Stomach smooth muscle (tissue), 2 donors: ENCODE data around the gene JPH3.

Experiments used
- H3K27ac ChIP-seq: one replicate; pipeline ENCODE4 v1.7.0; 2013; ENCODE audit warnings: mild to moderate bottlenecking, low read length, inconsistent platforms
- H3K27me3 ChIP-seq, 2 donors: one replicate each; pipeline ENCODE4 v1.7.0; 2013; ENCODE audit warnings: low read length in 2 of 2; ENCODE audit not compliant: insufficient read depth in 2 of 2, control insufficient read depth in 1 of 2
- H3K36me3 ChIP-seq, 2 donors: one replicate each; pipeline ENCODE4 v1.7.0; 2013; ENCODE audit warnings: low read length in 2 of 2; ENCODE audit not compliant: control insufficient read depth in 2 of 2, insufficient read depth in 2 of 2
- H3K4me1 ChIP-seq: one replicate; pipeline ENCODE4 v1.7.0; 2013; ENCODE audit warnings: low read length; ENCODE audit not compliant: control insufficient read depth, insufficient read depth
- H3K4me3 ChIP-seq, 2 donors: one replicate each; pipeline ENCODE4 v1.7.0; 2013; ENCODE audit warnings: low read length in 2 of 2
- H3K9ac ChIP-seq, 2 donors: one replicate each; pipeline ENCODE4 v1.7.0; 2013; ENCODE audit warnings: low read length in 2 of 2, mild to moderate bottlenecking in 1 of 2
- H3K9me3 ChIP-seq, 2 donors: one replicate each; pipeline ENCODE4 v1.7.0; 2013; ENCODE audit warnings: low read length in 2 of 2; ENCODE audit not compliant: control insufficient read depth in 2 of 2
- donor health status: healthy.
- donor health status: Pancreatic carcinoma.

The JPH3 gene

GRCh38 chr16:87654826-87655225, 52.5 kb downstream of the JPH3 start:
- Histone ChIP-seq H3K9me3 (peaks cover 0 to 8% of the 10 kb centered on the region in 2 donors), H3K27ac (no peak overlapping the region), H3K9ac (no peak overlapping the region), H3K36me3 (no peaks in the 10 kb centered on the region), H3K27me3 (peaks cover 0 to 6% of the 10 kb centered on the region in 2 donors), H3K4me3 (no peak overlapping the region), H3K4me1 (no peaks in the 10 kb centered on the region)

- no peak overlapping the region for H3K9ac ChIP-seq
- H3K27ac ChIP-seq: no peak overlapping the region
- peaks cover 6 to 10% of the 10 kb centered on the region in 2 donors for H3K27me3 ChIP-seq
- H3K4me3 ChIP-seq: no peak overlapping the region
- H3K4me1 ChIP-seq: no peaks in the 10 kb centered on the region
- no peaks in the 10 kb centered on the region for H3K36me3 ChIP-seq
- peaks cover 0 to 8% of the 10 kb centered on the region in 2 donors for H3K9me3 ChIP-seq
Observed at GRCh38 chr16:87656328-87656727, 54.0 kb downstream of the JPH3 start.

GRCh38 chr16:87657621-87658192, 55.4 kb downstream of the JPH3 start:
- Histone ChIP-seq H3K9me3 (peaks cover 0 to 8% of the 10 kb centered on the region in 2 donors), H3K27me3 (peaks cover 6 to 16% of the 10 kb centered on the region in 2 donors), H3K9ac (no peak overlapping the region), H3K4me1 (no peaks in the 10 kb centered on the region), H3K36me3 (no peaks in the 10 kb centered on the region), H3K4me3 (no peak overlapping the region), H3K27ac (no peak overlapping the region)

- Histone ChIP-seq H3K9me3 (peaks cover 0 to 8% of the 10 kb centered on the region in 2 donors), H3K4me3 (no peak overlapping the region), H3K9ac (no peak overlapping the region), H3K36me3 (no peaks in the 10 kb centered on the region), H3K4me1 (no peaks in the 10 kb centered on the region), H3K27me3 (peaks cover 6 to 16% of the 10 kb centered on the region in 2 donors), H3K27ac (no peak overlapping the region)
Observed at GRCh38 chr16:87658564-87659225, 56.4 kb downstream of the JPH3 start.

- H3K27me3 ChIP-seq: peaks cover 6 to 18% of the 10 kb centered on the region in 2 donors
- no peaks in the 10 kb centered on the region for H3K4me1 ChIP-seq
- no peaks in the 10 kb centered on the region for H3K36me3 ChIP-seq
- peaks cover 0 to 8% of the 10 kb centered on the region in 2 donors for H3K9me3 ChIP-seq
- no peak overlapping the region for H3K9ac ChIP-seq
- no peak overlapping the region for H3K27ac ChIP-seq
- no peak overlapping the region for H3K4me3 ChIP-seq
Observed at GRCh38 chr16:87661561-87661960, 59.3 kb downstream of the JPH3 start.

GRCh38 chr16:87662254-87663204, 60.2 kb downstream of the JPH3 start:
- Histone ChIP-seq H3K4me3 (no peak overlapping the region), H3K4me1 (no peaks in the 10 kb centered on the region), H3K36me3 (no peaks in the 10 kb centered on the region), H3K27me3 (peaks cover 8 to 18% of the 10 kb centered on the region in 2 donors), H3K9me3 (peaks cover 0 to 7% of the 10 kb centered on the region in 2 donors), H3K9ac (no peak overlapping the region), H3K27ac (no peak overlapping the region)

- no peaks in the 10 kb centered on the region for H3K9me3 ChIP-seq
- H3K36me3 ChIP-seq: no peaks in the 10 kb centered on the region
- H3K4me3 ChIP-seq: no peak overlapping the region
- no peaks in the 10 kb centered on the region for H3K4me1 ChIP-seq
- no peak overlapping the region for H3K9ac ChIP-seq
- no peak overlapping the region for H3K27ac ChIP-seq
- peaks cover 6 to 18% of the 10 kb centered on the region in 2 donors for H3K27me3 ChIP-seq
Observed at GRCh38 chr16:87664792-87665191, 62.5 kb downstream of the JPH3 start.

GRCh38 chr16:87665193-87665592, 62.9 kb downstream of the JPH3 start:
- H3K4me1 ChIP-seq: no peaks in the 10 kb centered on the region
- H3K9ac ChIP-seq: no peak overlapping the region
- peaks cover 6 to 18% of the 10 kb centered on the region in 2 donors for H3K27me3 ChIP-seq
- no peak overlapping the region for H3K27ac ChIP-seq
- H3K9me3 ChIP-seq: no peaks in the 10 kb centered on the region
- H3K4me3 ChIP-seq: no peak overlapping the region
- no peaks in the 10 kb centered on the region for H3K36me3 ChIP-seq

- Histone ChIP-seq H3K9me3 (no peaks in the 10 kb centered on the region), H3K36me3 (no peaks in the 10 kb centered on the region), H3K27me3 (peaks cover 6 to 7% of the 10 kb centered on the region in 2 donors), H3K4me1 (no peaks in the 10 kb centered on the region), H3K9ac (no peak overlapping the region), H3K4me3 (no peak overlapping the region), H3K27ac (no peak overlapping the region)
Observed at GRCh38 chr16:87666919-87667318, 64.6 kb downstream of the JPH3 start.

GRCh38 chr16:87667443-87667842, 65.1 kb downstream of the JPH3 start:
- no peak overlapping the region for H3K27ac ChIP-seq
- H3K9me3 ChIP-seq: no peaks in the 10 kb centered on the region
- H3K27me3 ChIP-seq: peaks cover 4 to 9% of the 10 kb centered on the region in 2 donors
- H3K4me3 ChIP-seq: no peak overlapping the region
- H3K36me3 ChIP-seq: no peaks in the 10 kb centered on the region
- H3K9ac ChIP-seq: no peak overlapping the region
- H3K4me1 ChIP-seq: no peaks in the 10 kb centered on the region
